CD4-positive, CD25-positive, alpha-beta regulatory T cell (primary cell): ENCODE results near the gene MDN1. TPM values are rescaled to one million over a fixed set of nuclear protein-coding genes. Genes with fewer than 3 reads are reported as not detected.
"Not testable (repeated sequence)": the region's sequence is repeated elsewhere in the genome, so short reads cannot be mapped to it uniquely, and the experiment has no call there.

Experiments
- ATAC-seq, 2 donors: fragments of 150-1000 bp; cut with Tn5 transposase; one replicate each; pipeline ENCODE4 v1.10.0; 2021; ENCODE audit warnings: low read depth in 2 of 2, moderate number of reproducible peaks in 2 of 2, moderate library complexity in 1 of 2
- DNase-seq, 3 donors: peaks; one replicate each; pipeline versions ENCODE4 v3.0.0 to v3.0.0-alpha.2; 2012 to 2022; ENCODE audit warnings: mixed read lengths in 1 of 3
- H3K27ac ChIP-seq: one replicate; pipeline ENCODE4 v1.7.0; 2013; ENCODE audit warnings: mild to moderate bottlenecking, low read length; ENCODE audit not compliant: insufficient read depth, poor library complexity, severe bottlenecking
- H3K27me3 ChIP-seq: one replicate; pipeline ENCODE4 v1.7.0; 2013; ENCODE audit warnings: low read length; ENCODE audit not compliant: control insufficient read depth, insufficient read depth
- H3K36me3 ChIP-seq: one replicate; pipeline ENCODE4 v1.7.0; 2013; ENCODE audit warnings: mild to moderate bottlenecking, low read length, moderate library complexity; ENCODE audit not compliant: control insufficient read depth, insufficient read depth
- H3K4me1 ChIP-seq: 2 replicates; pipeline ENCODE4 v1.7.0; 2013; ENCODE audit warnings: mild to moderate bottlenecking, low read length; ENCODE audit not compliant: insufficient read depth, control insufficient read depth, poor library complexity, severe bottlenecking
- H3K4me3 ChIP-seq: one replicate; pipeline ENCODE4 v1.7.0; 2013; ENCODE audit warnings: low read depth, mild to moderate bottlenecking, low read length, moderate library complexity
- H3K9me3 ChIP-seq, 2 experiments: 1 replicate in 1 of 2; 2 replicates in 1 of 2; pipeline ENCODE4 v1.7.0; 2013; ENCODE audit warnings: low read length in 2 of 2, mild to moderate bottlenecking in 1 of 2, moderate library complexity in 1 of 2; ENCODE audit not compliant: control insufficient read depth in 2 of 2
- H3K27ac Mint-ChIP-seq, 3 donors: one replicate each; pipeline ENCODE4 v1.8.0; 2020 to 2022; ENCODE audit warnings: mild to moderate bottlenecking in 3 of 3, mixed read lengths in 3 of 3, moderate library complexity in 2 of 3
- H3K27me3 Mint-ChIP-seq: one replicate; pipeline ENCODE4 v1.8.0; 2022; ENCODE audit warnings: mild to moderate bottlenecking, mixed read lengths
- H3K36me3 Mint-ChIP-seq: one replicate; pipeline ENCODE4 v1.8.0; 2020; ENCODE audit warnings: mixed read lengths
- H3K4me1 Mint-ChIP-seq, 4 donors: one replicate each; pipeline ENCODE4 v1.8.0; 2020 to 2022; ENCODE audit warnings: mixed read lengths in 4 of 4, mild to moderate bottlenecking in 1 of 4
- H3K4me3 Mint-ChIP-seq, 4 donors: one replicate each; pipeline ENCODE4 v1.8.0; 2020 to 2022; ENCODE audit warnings: mild to moderate bottlenecking in 4 of 4, mixed read lengths in 4 of 4, moderate library complexity in 3 of 4
- H3K9me3 Mint-ChIP-seq, 7 donors: one replicate each; pipeline ENCODE4 v1.8.0; 2020 to 2022; ENCODE audit warnings: mixed read lengths in 7 of 7, mild to moderate bottlenecking in 3 of 7, moderate library complexity in 2 of 7
- polyA plus RNA-seq, 4 donors: library from polyadenylated mRNA; unstranded; fragments of 300-500 nt; fragmentation: Illumina TruSeq; gene quantifications; one replicate each; pipeline ENCODE4 v1.2.3, GENCODE V29; 2021
- total RNA-seq: library from RNA; stranded (reverse); gene quantifications from one replicate; pipeline ENCODE4 v1.2.3, GENCODE V29; 2022

The MDN1 gene
- total and polyA plus RNA-seq, 5 donors from 2014 or later = 5.7 to 49.2 (median 6.9) TPM

DNA sequence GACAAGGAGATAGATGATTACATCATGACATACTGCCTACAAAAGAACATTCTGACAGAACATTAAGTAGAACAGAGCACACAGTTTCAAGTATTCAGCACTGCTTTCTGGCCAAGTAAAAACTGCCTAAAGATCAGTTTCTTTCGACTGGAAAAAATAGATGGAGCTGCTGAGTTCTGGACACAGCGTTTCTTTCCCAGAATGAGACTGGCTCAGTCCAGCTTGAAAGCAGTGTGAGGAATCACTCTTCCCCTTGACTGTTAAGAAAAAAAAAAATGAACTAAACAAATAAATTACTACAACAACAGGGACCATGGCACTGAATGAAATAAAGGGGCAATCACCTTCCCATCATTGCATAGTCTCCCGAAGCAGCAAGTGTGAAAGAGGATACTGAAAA, 176.6 kb downstream of the MDN1 start:
- H3K9me3 ChIP-seq = no peaks in the 10 kb centered on the region
- peaks cover 52% of the 10 kb centered on the region for H3K36me3 ChIP-seq
- no peaks in the 10 kb centered on the region for H3K27me3 ChIP-seq
- no peak overlapping the region for H3K27ac Mint-ChIP-seq
- H3K36me3 Mint-ChIP-seq = peaks cover 32% of the 10 kb centered on the region
- no peak overlapping the region for H3K4me3 Mint-ChIP-seq
- H3K4me1 ChIP-seq = peaks cover 13% of the 10 kb centered on the region
- H3K27ac ChIP-seq = no peak overlapping the region
- H3K4me3 ChIP-seq = no peak overlapping the region
- ATAC-seq (no peak), DNase-seq (no peak)
- peaks cover 0 to 1% (median 0%) of the 10 kb centered on the region in 7 donors for H3K9me3 Mint-ChIP-seq
- H3K4me1 Mint-ChIP-seq = peaks cover 11 to 28% (median 22%) of the 10 kb centered on the region in 4 donors
- no peaks in the 10 kb centered on the region for H3K27me3 Mint-ChIP-seq

DNA sequence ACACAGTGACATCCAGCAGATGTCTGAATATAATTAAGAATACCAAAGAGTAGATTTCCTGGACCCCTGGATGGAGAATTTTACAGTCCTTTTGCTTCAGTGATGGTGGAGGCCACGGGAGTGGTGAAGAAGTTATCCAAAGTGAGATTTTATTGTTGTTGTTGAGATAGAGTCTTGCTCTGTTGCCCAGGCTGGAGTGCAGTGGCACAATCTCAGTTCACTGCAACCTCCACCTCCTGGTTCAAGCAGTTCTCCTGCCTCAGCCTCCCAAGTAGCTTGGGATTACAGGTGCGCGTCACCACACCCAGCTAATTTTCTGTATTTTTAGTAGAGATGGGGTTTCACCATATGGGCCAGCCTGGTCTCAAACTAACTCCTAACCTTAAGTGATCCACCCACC, 178.0 kb downstream of the MDN1 start:
- Mint-ChIP-seq H3K36me3 (peaks cover 20% of the 10 kb centered on the region), H3K4me1 (peaks cover 16 to 34% (median 30%) of the 10 kb centered on the region in 4 donors)
- not testable (repeated sequence) for H3K9me3 Mint-ChIP-seq, ATAC-seq, H3K27me3 ChIP-seq, H3K4me3 ChIP-seq, H3K4me3 Mint-ChIP-seq, H3K27ac ChIP-seq, H3K27ac Mint-ChIP-seq, DNase-seq, H3K9me3 ChIP-seq, H3K27me3 Mint-ChIP-seq
- H3K4me1 ChIP-seq = peaks cover 20% of the 10 kb centered on the region
- peaks cover 39% of the 10 kb centered on the region for H3K36me3 ChIP-seq

DNA sequence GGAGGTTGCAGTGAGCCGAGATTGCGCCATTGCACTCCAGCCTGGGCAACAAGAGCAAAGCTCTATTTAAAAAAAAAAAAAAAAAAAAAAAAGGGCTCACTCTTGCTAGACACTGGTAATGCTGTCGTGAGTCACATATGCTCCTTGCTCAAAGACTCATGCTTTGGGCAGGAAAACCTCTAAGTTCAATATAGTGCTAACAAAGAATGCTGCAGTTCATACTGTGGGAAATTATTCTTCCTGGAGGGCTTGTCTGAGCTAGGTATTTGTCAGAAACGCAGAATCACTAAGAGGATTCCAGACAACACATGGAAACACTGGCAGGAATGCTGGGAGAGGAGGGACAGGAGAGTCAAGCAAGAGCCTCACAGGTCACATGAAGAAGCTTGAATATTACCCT, 178.8 kb downstream of the MDN1 start:
- peaks cover 0 to 1% (median 0%) of the 10 kb centered on the region in 7 donors for H3K9me3 Mint-ChIP-seq
- Histone ChIP-seq H3K27me3 (no peaks in the 10 kb centered on the region), H3K4me3 (no peak overlapping the region), H3K4me1 (peaks cover 20% of the 10 kb centered on the region), H3K27ac (no peak overlapping the region), H3K36me3 (peaks cover 38% of the 10 kb centered on the region), H3K9me3 (no peaks in the 10 kb centered on the region)
- ATAC-seq = no peak
- no peak for DNase-seq
- H3K27me3 Mint-ChIP-seq = no peaks in the 10 kb centered on the region
- H3K27ac Mint-ChIP-seq = no peak overlapping the region
- H3K4me3 Mint-ChIP-seq = peak overlapping the region in 2 of 4 donors; percentile 4
- peaks cover 21 to 41% (median 33%) of the 10 kb centered on the region in 4 donors for H3K4me1 Mint-ChIP-seq
- peaks cover 20% of the 10 kb centered on the region for H3K36me3 Mint-ChIP-seq

DNA sequence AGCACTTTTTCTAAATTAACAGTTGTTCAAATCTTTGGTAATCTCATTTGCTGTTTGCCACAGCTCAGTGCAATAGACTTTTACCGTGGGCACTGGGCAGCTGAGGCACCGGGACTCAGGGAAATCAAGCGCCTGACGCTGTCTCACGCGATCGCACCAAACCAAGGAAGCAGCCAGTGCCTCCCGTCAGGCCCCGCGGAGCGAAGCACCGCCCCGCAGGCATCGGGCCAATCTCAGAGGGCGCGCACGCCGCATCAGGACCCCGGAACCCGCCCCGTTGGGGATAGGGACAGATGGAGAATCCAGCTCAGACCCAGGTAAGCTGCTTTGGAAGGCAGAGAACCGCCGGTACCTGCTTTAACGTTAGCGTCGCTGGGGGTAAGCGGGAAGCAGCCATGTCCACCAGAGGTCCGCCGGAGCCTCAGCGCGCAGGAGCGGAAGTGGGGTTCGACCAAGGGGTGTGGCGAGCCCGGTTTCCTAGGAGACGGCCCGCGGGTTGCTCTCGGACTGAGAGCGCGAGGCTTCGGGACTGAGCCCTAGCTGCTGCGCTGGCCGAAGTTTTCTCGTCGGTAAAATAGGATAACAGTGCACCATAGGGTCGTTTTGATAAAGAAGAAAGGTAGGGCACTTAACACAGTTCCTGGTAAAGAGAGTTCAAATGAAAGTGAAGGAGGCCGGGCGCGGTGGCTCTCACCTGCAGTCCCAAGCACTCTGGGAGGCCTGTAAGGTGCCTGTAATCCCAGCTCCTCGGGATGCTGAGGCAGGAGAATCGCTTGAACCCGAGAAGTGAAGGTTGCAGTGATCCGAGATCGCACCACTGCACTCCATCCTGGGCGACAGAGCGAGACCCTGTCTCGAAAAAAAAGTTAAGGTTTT, 181.0 kb downstream of the MDN1 start, which contains the start of gene LYRM2:
Gene LYRM2, minus strand, starts transcription at position 428 of the 876 bp plus-strand sequence. Its CDS starts 31 bp downstream, at position 397.
- H3K4me1 Mint-ChIP-seq = peaks cover 22 to 48% (median 33%) of the 10 kb centered on the region in 4 donors
- peaks cover 0 to 1% (median 0%) of the 10 kb centered on the region in 7 donors for H3K9me3 Mint-ChIP-seq
- peak within 1 kb of the TSS; percentile 96 to 100 (median 98) for H3K4me3 Mint-ChIP-seq
- H3K27ac Mint-ChIP-seq = peak within 1 kb of the TSS; percentile 97 to 99 (median 99)
- peaks cover 20% of the 10 kb centered on the region for H3K36me3 Mint-ChIP-seq
- H3K27me3 Mint-ChIP-seq = no peaks in the 10 kb centered on the region
- peak; percentile 85 to 93 (median 92) for DNase-seq
- no peaks in the 10 kb centered on the region for H3K9me3 ChIP-seq
- peak; percentile 95 to 96 for ATAC-seq
- H3K4me3 ChIP-seq = peak within 1 kb of the TSS; percentile 95
- peaks cover 20% of the 10 kb centered on the region for H3K4me1 ChIP-seq
- H3K36me3 ChIP-seq = peaks cover 21% of the 10 kb centered on the region
- peak within 1 kb of the TSS; percentile 97 for H3K27ac ChIP-seq
- H3K27me3 ChIP-seq = no peaks in the 10 kb centered on the region

DNA sequence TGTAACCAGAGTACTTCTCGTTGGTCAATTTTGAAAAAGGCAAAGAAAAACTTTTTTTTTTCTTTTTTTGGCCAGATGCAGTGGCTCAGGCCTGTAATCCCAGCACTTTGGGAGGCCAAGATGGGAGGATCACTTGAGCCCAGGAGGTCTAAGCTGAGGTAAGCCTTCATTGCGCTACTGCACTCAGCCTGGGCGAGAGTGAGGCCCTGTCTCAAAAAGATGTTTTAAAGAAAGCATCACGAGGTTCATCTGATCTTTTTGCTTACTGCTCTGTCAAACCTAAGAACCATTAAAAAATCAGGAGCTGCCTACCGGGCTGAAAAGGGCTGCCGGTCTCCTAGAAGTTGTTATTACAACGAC, 181.7 kb downstream of the MDN1 start:
- H3K27ac Mint-ChIP-seq = peak overlapping the region; percentile 97 to 99 (median 99)
- H3K9me3 ChIP-seq = no peaks in the 10 kb centered on the region
- H3K27ac ChIP-seq = peak overlapping the region; percentile 97
- no peaks in the 10 kb centered on the region for H3K27me3 Mint-ChIP-seq
- peaks cover 15% of the 10 kb centered on the region for H3K36me3 ChIP-seq
- peaks cover 0 to 1% (median 0%) of the 10 kb centered on the region in 7 donors for H3K9me3 Mint-ChIP-seq
- peak overlapping the region; percentile 96 to 100 (median 98) for H3K4me3 Mint-ChIP-seq
- DNase-seq (no peak), ATAC-seq (no peak)
- H3K36me3 Mint-ChIP-seq = peaks cover 14% of the 10 kb centered on the region
- H3K4me3 ChIP-seq = peak overlapping the region; percentile 95
- H3K4me1 ChIP-seq = peaks cover 20% of the 10 kb centered on the region
- no peaks in the 10 kb centered on the region for H3K27me3 ChIP-seq
- H3K4me1 Mint-ChIP-seq = peaks cover 23 to 52% (median 33%) of the 10 kb centered on the region in 4 donors

DNA sequence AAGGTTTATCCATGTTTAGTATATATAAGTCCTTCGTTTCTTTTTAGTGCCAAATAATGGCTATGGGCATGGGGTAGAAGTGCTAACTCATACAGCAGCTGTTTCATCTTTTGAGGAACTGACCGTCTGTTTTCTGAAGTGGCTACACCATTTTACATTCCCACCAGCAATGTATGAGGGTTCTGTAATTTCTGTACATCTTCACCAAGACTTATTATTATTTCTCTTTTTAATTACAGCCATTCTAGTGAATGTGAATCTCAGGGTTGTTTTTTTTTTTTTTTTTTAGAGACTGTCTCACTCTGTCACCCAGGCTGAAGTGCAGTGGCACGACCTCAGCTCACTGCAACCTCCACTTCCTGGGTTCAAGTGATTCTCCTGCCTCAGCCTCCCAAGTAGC, 183.2 kb downstream of the MDN1 start:
- not testable (repeated sequence) for H3K36me3 ChIP-seq, H3K27ac Mint-ChIP-seq, H3K27ac ChIP-seq, H3K9me3 ChIP-seq, H3K27me3 ChIP-seq, DNase-seq, ATAC-seq, H3K27me3 Mint-ChIP-seq, H3K9me3 Mint-ChIP-seq, H3K4me3 ChIP-seq
- peaks cover 20% of the 10 kb centered on the region for H3K4me1 ChIP-seq
- Mint-ChIP-seq H3K36me3 (peaks cover 14% of the 10 kb centered on the region), H3K4me1 (peaks cover 25 to 54% (median 33%) of the 10 kb centered on the region in 4 donors), H3K4me3 (peak overlapping the region; percentile 28 to 61 (median 50))

DNA sequence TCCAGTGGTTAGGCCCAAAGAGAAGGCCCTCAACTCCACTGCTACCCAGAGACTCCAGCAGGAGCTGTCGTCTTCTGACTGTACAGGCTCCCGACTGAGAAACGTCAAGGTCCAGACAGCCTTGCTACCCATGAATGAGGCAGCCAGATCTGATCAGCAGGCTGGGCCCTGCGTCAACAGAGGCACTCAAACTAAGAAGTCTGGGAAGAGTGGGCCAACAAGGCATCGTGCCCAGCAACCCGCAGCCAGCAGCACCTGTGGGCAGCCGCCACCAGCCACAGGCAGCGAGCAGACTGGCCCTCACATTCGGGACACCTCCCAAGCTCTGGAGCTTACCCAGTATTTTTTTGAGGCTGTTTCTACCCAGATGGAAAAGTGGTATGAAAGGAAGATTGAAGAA, 189.1 kb downstream of the MDN1 start:
- Mint-ChIP-seq H3K27ac (peak overlapping the region in 1 of 3 donors; percentile 46), H3K27me3 (no peaks in the 10 kb centered on the region)
- H3K4me1 ChIP-seq = no peaks in the 10 kb centered on the region

More for the DNA sequence above, 189.1 kb downstream of the MDN1 start:
- Mint-ChIP-seq H3K4me3 (no peak overlapping the region), H3K9me3 (no peaks in the 10 kb centered on the region), H3K36me3 (peaks cover 5% of the 10 kb centered on the region), H3K4me1 (peaks cover 2 to 16% (median 4%) of the 10 kb centered on the region in 4 donors)
- ATAC-seq (no peak), DNase-seq (no peak)
- H3K27ac ChIP-seq = no peak overlapping the region
- no peaks in the 10 kb centered on the region for H3K27me3 ChIP-seq
- H3K4me3 ChIP-seq = no peak overlapping the region
- no peaks in the 10 kb centered on the region for H3K9me3 ChIP-seq
- H3K36me3 ChIP-seq = peaks cover 3% of the 10 kb centered on the region
